Endothelial cell of umbilical vein (primary cell): Measurements from ENCODE around the gene SLC12A1. TPM values are rescaled to one million over a fixed set of nuclear protein-coding genes. Genes with fewer than 3 reads are reported as not detected.

ENCODE experiments used
- BruUV-seq: library from RNA; stranded (reverse); fragments of 400-500 nt; replicated peaks from 2 replicates; lab custom pipeline; 2021; lab: Mats Ljungman, UMichigan
- CTCF ChIA-PET: fragments of 300-600, 350-600 bp; sonication (Branson Sonifier 250); formaldehyde crosslinking; loops from one replicate; lab custom pipeline; 2021; ENCODE audit warnings: antibody characterized with exemption, inconsistent platforms; lab: Charles Lee
- POLR2A ChIA-PET: fragments of 300-600, 350-600 bp; sonication (Branson Sonifier 250); formaldehyde crosslinking; loops from one replicate; lab custom pipeline; 2021; ENCODE audit warnings: antibody characterized with exemption, inconsistent platforms; lab: Charles Lee
- DNase-seq: peaks from one replicate; pipeline ENCODE4 v3.0.0-alpha.2; 2011; ENCODE audit warnings: low read depth, low spot score
- FAIRE-seq: peaks from 2 replicates; lab custom pipeline; 2011; peaks lifted over from hg19 to GRCh38; lab: Jason Lieb, UNC
- H2AFZ ChIP-seq: 2 replicates; pipeline ENCODE4 v1.6.0; 2012; ENCODE audit warnings: low read depth, low read length, control low read depth, inconsistent platforms
- H3K27ac ChIP-seq: 2 replicates; pipeline ENCODE4 v1.5.1; 2011; ENCODE audit warnings: low read depth, mild to moderate bottlenecking, control low read depth, low read length, moderate library complexity; ENCODE audit not compliant: insufficient read depth
- H3K27me3 ChIP-seq, 2 experiments: 2 replicates each; pipeline versions ENCODE4 v1.6.0 to v1.6.1; 2011; ENCODE audit warnings: low read length in 2 of 2, mixed read lengths in 1 of 2; ENCODE audit not compliant: control insufficient read depth in 2 of 2, insufficient read depth in 2 of 2
- H3K36me3 ChIP-seq, 2 experiments: 2 replicates in 1 of 2; 3 replicates in 1 of 2; pipeline ENCODE4 v1.5.1; 2011; ENCODE audit warnings: low read length in 2 of 2, mild to moderate bottlenecking in 1 of 2, moderate library complexity in 1 of 2; ENCODE audit not compliant: control insufficient read depth in 2 of 2, insufficient read depth in 2 of 2; ENCODE audit errors: extremely low read depth in 1 of 2
- H3K4me1 ChIP-seq: 3 replicates; pipeline ENCODE4 v1.5.1; 2011; ENCODE audit warnings: mild to moderate bottlenecking, low read length; ENCODE audit not compliant: control insufficient read depth, insufficient read depth; ENCODE audit errors: extremely low read depth
- H3K4me2 ChIP-seq: 2 replicates; pipeline ENCODE4 v1.6.1; 2011; ENCODE audit warnings: low read length, control low read depth, mixed read lengths; ENCODE audit not compliant: insufficient read depth
- H3K4me3 ChIP-seq, 3 experiments: fragments of 200-600 bp in 1 of 3; sonication (generic), shearing (Covaris generic) in 1 of 3; replicated peaks in 1 of 3; 2 replicates each; pipeline ENCODE4 v1.5.1; 2011 to 2016; ENCODE audit warnings: control low read depth in 3 of 3, low read length in 3 of 3, mild to moderate bottlenecking in 2 of 3, inconsistent platforms in 1 of 3, low read depth in 1 of 3, moderate library complexity in 1 of 3; ENCODE audit not compliant: insufficient read depth in 1 of 3
- H3K79me2 ChIP-seq: 2 replicates; pipeline ENCODE4 v1.6.0; 2012; ENCODE audit warnings: low read length, inconsistent platforms; ENCODE audit not compliant: control insufficient read depth, insufficient read depth
- H3K9ac ChIP-seq: replicated peaks from 2 replicates; pipeline ENCODE3; 2011; ENCODE audit warnings: low read length, control low read depth; ENCODE audit not compliant: insufficient read depth; ENCODE audit errors: extremely low read depth
- H3K9me1 ChIP-seq: replicated peaks from 3 replicates; pipeline ENCODE4 v1.6.0; 2011; ENCODE audit warnings: mild to moderate bottlenecking, low read length; ENCODE audit not compliant: control insufficient read depth, insufficient read depth; ENCODE audit errors: extremely low read depth
- H3K9me3 ChIP-seq: replicated peaks from 2 replicates; pipeline ENCODE4 v1.5.1; 2012; ENCODE audit warnings: low read length, inconsistent platforms; ENCODE audit not compliant: control insufficient read depth, insufficient read depth
- H4K20me1 ChIP-seq: replicated peaks from 2 replicates; pipeline ENCODE3; 2011; ENCODE audit warnings: mild to moderate bottlenecking, low read length; ENCODE audit not compliant: control insufficient read depth, insufficient read depth; ENCODE audit errors: extremely low read depth
- EZH2 ChIP-seq: IDR thresholded peaks from 2 replicates; pipeline ENCODE4 v1.6.1; 2012; ENCODE audit warnings: borderline replicate concordance, low read depth, mild to moderate bottlenecking, moderate library complexity, low read length, inconsistent platforms; ENCODE audit not compliant: severe bottlenecking
- FOS ChIP-seq: IDR thresholded peaks from 2 replicates; pipeline ENCODE4 v1.6.1; 2011; ENCODE audit warnings: mild to moderate bottlenecking, low read length, moderate library complexity, borderline replicate concordance; ENCODE audit not compliant: insufficient read depth
- GATA2 ChIP-seq: IDR thresholded peaks from 2 replicates; pipeline ENCODE4 v1.7.0; 2011; ENCODE audit warnings: low read depth, mild to moderate bottlenecking, moderate library complexity, mixed read lengths, low read length; ENCODE audit not compliant: insufficient read length, insufficient read depth
- JUN ChIP-seq: IDR thresholded peaks from 2 replicates; pipeline ENCODE4 v1.6.1; 2011; ENCODE audit warnings: borderline replicate concordance, low read depth; ENCODE audit not compliant: insufficient read length, insufficient read depth
- MYC ChIP-seq: IDR thresholded peaks from one replicate; pipeline ENCODE4 v1.6.1; 2011; ENCODE audit warnings: mild to moderate bottlenecking, low read depth, low read length
- POLR2A ChIP-seq: IDR thresholded peaks from 2 replicates; pipeline ENCODE4 v1.6.1; 2012; ENCODE audit warnings: low read depth, mild to moderate bottlenecking, control low read depth, low read length
- POLR2AphosphoS5 ChIP-seq: IDR thresholded peaks from 2 replicates; pipeline ENCODE4 v1.6.1; 2012; ENCODE audit warnings: low read depth, mild to moderate bottlenecking, control low read depth, low read length, moderate library complexity; ENCODE audit not compliant: insufficient read depth
- dilution Hi-C: fragments of 300-500 bp; cut with MboI; formaldehyde crosslinking; loops from one replicate; pipeline ENCODE4 v1.15.0; 2019; ENCODE audit warnings: low sequenced_read_pairs; ENCODE audit not compliant: extremely low pct_ligation_motif_present
- intact Hi-C: fragments of 100-400 bp; cut with micrococcal nuclease; formaldehyde crosslinking; loops from one replicate; pipeline ENCODE4 v1.10.0; 2022
- polyA plus RNA-seq, 4 experiments: library from polyadenylated mRNA; depleted of rRNA in 3 of 4; stranded (reverse) in 3 of 4; unstranded in 1 of 4; fragments of >200 nt; gene quantifications; 2 replicates each; pipeline versions ENCODE4 v1.2.1 to v1.2.3, GENCODE V29; 2011 to 2012; ENCODE audit warnings: missing spikeins in 1 of 4
- total RNA-seq: library from RNA; stranded (reverse); gene quantifications from 2 replicates; pipeline ENCODE4 v1.2.3, GENCODE V29; 2021
- TF ChIP-seq, protein P1 (sequence below), 2 donors: IDR thresholded peaks; 1 replicate in 1 of 2; 2 replicates in 1 of 2; pipeline ENCODE4 v1.5.1; 2011; ENCODE audit warnings: low read length in 2 of 2, mild to moderate bottlenecking in 2 of 2, moderate library complexity in 2 of 2, control low read depth in 1 of 2, inconsistent platforms in 1 of 2, low read depth in 1 of 2; ENCODE audit not compliant: insufficient read depth in 1 of 2; ENCODE audit errors: extremely low read depth in 1 of 2
- TF ChIP-seq, protein P2 (sequence below): IDR thresholded peaks from 2 replicates; pipeline ENCODE4 v1.6.1; 2011; ENCODE audit not compliant: insufficient read depth, insufficient read length

The SLC12A1 gene
- total and polyA plus RNA-seq, 2 donors (not counting 3 experiments of a cell fraction or from before 2014, with no cell fraction given), result not detected

DNA sequence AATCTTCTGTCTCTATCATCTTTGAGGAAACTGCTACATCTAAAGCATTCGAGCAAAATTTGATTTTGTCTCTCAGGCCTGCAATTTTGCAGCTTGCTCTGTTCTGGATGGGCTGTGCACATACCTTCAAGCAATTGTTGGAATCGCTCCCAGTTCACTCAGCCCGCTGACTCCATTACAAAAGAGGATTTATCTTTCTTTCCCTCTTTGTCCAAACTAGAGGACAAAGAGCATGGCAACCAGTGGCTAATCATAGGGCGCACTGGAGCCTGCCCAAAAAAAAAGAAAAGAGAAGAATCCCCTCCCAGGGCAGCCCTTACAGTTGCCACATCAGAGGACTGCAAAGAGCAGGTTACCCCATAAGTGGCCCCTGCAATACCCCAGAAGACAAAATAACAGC, 76.1 kb downstream of the SLC12A1 start:
- no peaks in the 10 kb centered on the region for H4K20me1 ChIP-seq
- no TSS peak for BruUV-seq
- H3K27me3 ChIP-seq, result peaks cover 8 to 11% of the 10 kb centered on the region in 2 experiments
- DNase-seq, result no peak
- no peak overlapping the region for H2AFZ ChIP-seq
- H3K4me3 ChIP-seq, result no peak overlapping the region
- H3K79me2 ChIP-seq, result no peaks in the 10 kb centered on the region
- no peak overlapping the region for H3K4me2 ChIP-seq
- intact Hi-C loops, result loop anchor here (10.0 kb wide), 1 partner anchor 567 kb away; the partner anchor contains the start of gene SEMA6D
- H3K9me1 ChIP-seq, result no peaks in the 10 kb centered on the region
- ChIA-PET CTCF (no interaction called here), POLR2A (no interaction called here)
- no peaks in the 10 kb centered on the region for H3K36me3 ChIP-seq
- TF ChIP-seq, protein P1, sequence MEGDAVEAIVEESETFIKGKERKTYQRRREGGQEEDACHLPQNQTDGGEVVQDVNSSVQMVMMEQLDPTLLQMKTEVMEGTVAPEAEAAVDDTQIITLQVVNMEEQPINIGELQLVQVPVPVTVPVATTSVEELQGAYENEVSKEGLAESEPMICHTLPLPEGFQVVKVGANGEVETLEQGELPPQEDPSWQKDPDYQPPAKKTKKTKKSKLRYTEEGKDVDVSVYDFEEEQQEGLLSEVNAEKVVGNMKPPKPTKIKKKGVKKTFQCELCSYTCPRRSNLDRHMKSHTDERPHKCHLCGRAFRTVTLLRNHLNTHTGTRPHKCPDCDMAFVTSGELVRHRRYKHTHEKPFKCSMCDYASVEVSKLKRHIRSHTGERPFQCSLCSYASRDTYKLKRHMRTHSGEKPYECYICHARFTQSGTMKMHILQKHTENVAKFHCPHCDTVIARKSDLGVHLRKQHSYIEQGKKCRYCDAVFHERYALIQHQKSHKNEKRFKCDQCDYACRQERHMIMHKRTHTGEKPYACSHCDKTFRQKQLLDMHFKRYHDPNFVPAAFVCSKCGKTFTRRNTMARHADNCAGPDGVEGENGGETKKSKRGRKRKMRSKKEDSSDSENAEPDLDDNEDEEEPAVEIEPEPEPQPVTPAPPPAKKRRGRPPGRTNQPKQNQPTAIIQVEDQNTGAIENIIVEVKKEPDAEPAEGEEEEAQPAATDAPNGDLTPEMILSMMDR (IDR thresholded peaks at IDR 0.05; ENCODE audit: extremely low read depth in 1 of 2, insufficient read depth in 1 of 2, low read depth in 1 of 2, low read length in 2 of 2), result no peak
- no peak for TF ChIP-seq POLR2A
- TF ChIP-seq GATA2, result no peak
- no peak for TF ChIP-seq JUN
- TF ChIP-seq, protein P2, sequence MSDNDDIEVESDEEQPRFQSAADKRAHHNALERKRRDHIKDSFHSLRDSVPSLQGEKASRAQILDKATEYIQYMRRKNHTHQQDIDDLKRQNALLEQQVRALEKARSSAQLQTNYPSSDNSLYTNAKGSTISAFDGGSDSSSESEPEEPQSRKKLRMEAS, result no peak
- no peak for TF ChIP-seq MYC
- TF ChIP-seq POLR2AphosphoS5, result no peak
- no peak for TF ChIP-seq EZH2
- no peak for TF ChIP-seq FOS
- H3K9me3 ChIP-seq, result no peaks in the 10 kb centered on the region
- H3K4me1 ChIP-seq, result peaks cover 3% of the 10 kb centered on the region
- dilution Hi-C loops, result no loop called here
- no peak for FAIRE-seq
- no peak overlapping the region for H3K9ac ChIP-seq
- H3K27ac ChIP-seq, result no peak overlapping the region
